Measurements from ENCODE around the gene CAMKMT. TPM values are rescaled to one million over a fixed set of nuclear protein-coding genes. Genes with fewer than 3 reads are reported as not detected.
A peak's percentile ranks its signal among the peaks of the same experiment; 100 is the strongest.

CAMKMT gene
- total RNA-seq, 1 experiment from 2014 or later: 6.6 TPM

GRCh38 chr2:44770221-44771195 is 408.8 kb downstream of the CAMKMT start:
- DNase-seq (ENCODE audit: low read depth): no peak

- no peak for DNase-seq (ENCODE audit: low read depth)
Measured at GRCh38 chr2:44771522-44771921, 409.8 kb downstream of the CAMKMT start.

GRCh38 chr2:44772131-44772530 is 410.4 kb downstream of the CAMKMT start:
- DNase-seq (ENCODE audit: low read depth): no peak

GRCh38 chr2:44772669-44773378 is 411.1 kb downstream of the CAMKMT start:
- no peak for DNase-seq (ENCODE audit: low read depth)

DNA sequence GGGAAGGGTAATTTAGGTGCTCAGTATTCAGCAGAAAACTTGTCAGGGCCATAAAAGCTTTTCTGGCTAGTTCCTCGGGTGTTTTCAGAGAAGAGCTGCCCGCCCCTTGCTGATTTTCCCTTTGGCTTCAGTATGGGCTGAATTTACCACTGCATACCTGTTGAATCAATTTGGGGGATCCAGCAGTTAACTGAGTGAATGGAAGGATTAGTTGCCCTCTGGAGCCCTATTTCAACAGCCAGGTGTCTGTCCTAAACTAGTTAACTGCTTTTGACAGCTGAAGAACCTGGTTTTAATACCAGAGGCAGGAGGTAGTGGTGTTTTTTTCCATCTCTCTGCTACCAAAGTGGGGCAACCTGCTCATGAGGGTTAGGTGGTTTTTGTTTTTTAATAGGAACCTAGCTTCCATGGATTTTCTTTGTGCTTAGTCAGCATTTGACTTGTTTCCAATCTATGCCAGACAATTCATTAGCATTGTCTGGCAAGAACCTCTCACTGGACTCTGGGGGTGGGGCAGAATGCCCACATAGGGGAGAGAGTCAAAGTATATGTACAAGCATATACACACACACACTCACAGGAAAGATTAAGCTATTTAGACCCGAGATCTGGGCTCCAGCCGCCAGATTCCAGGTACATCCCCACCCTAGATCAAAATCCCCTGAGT is 413.2 kb downstream of the CAMKMT start:
- DNase-seq (ENCODE audit: low read depth): no peak

- DNase-seq (ENCODE audit: low read depth): no peak
Measured at GRCh38 chr2:44777036-44777435, 415.3 kb downstream of the CAMKMT start.

DNA sequence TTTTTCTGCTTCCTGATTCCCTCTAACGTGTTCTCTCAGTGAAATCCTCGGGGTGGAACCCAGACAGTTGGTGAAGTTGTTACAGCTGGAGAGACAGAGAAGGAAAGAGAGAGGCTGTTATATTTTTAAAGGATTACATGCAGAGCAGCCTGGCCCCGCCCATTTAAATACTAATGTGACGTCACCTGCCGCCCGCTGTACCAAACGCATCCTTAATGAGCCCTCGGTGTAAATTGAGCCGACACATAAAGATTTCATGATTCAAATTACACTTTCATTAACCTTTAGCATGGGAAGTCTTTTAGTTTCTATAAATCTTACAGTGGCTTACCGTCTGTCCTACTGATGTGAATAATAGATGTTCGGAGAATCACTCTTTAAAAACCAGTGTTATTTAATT is 415.8 kb downstream of the CAMKMT start:
- no peak for DNase-seq (ENCODE audit: low read depth)

GRCh38 chr2:44778221-44778654 is 416.5 kb downstream of the CAMKMT start:
- no peak for DNase-seq (ENCODE audit: low read depth)

GRCh38 chr2:44778671-44779476 is 417.1 kb downstream of the CAMKMT start:
- no peak for DNase-seq (ENCODE audit: low read depth)

GRCh38 chr2:44779793-44780192 is 418.0 kb downstream of the CAMKMT start:
- no peak for DNase-seq (ENCODE audit: low read depth)

- DNase-seq (ENCODE audit: low read depth): no peak
Measured at GRCh38 chr2:44780406-44780805, 418.7 kb downstream of the CAMKMT start.

- no peak for DNase-seq (ENCODE audit: low read depth)
Measured at GRCh38 chr2:44785433-44785832, 423.7 kb downstream of the CAMKMT start.

- DNase-seq (ENCODE audit: low read depth): no peak
Measured at GRCh38 chr2:44786045-44786816, 424.5 kb downstream of the CAMKMT start.

DNA sequence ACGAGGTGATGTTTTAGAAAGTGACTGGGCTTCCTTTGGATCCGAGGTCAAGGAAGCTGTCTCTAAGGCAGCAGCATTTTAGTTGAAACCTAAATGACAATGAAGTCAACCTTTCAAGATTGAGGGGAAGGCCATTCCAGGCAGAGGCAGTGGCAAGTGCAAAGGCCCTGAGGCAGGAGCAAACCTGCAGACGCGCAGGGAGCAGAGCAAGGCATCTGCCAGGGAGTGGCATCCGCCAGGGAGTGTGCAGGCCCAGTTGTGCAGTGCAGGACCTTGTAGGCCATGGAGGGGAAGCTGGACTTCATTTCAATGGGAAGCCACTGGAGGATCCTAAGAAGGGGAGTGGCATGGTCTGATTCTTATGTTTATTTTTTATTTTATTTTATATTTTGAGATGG is 425.1 kb downstream of the CAMKMT start:
- DNase-seq (ENCODE audit: low read depth): no peak

DNA sequence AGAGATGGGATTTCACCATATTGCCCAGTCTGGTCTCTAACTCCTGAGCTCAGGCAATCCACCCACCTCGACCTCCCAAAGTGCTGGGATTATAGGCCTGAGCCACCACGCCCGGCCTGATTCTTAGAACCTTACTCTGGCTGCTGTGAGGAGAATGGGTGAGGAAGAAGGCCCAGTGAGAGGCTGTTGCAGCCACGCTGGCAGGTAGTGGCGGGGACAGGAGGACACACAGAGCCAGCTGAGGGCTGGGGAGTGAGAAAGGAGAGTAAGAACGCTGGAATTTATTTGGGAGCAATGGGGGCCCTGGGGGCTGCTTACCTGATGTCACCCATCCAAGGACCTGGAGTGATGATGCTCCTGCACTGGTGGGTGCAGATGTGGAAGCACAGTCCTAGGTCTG is 425.9 kb downstream of the CAMKMT start:
- DNase-seq (ENCODE audit: low read depth): no peak

GRCh38 chr2:44789446-44789845 is 427.7 kb downstream of the CAMKMT start:
- no peak for DNase-seq (ENCODE audit: low read depth)

GRCh38 chr2:44789971-44790721 is 428.4 kb downstream of the CAMKMT start:
- DNase-seq (ENCODE audit: low read depth): no peak

DNA sequence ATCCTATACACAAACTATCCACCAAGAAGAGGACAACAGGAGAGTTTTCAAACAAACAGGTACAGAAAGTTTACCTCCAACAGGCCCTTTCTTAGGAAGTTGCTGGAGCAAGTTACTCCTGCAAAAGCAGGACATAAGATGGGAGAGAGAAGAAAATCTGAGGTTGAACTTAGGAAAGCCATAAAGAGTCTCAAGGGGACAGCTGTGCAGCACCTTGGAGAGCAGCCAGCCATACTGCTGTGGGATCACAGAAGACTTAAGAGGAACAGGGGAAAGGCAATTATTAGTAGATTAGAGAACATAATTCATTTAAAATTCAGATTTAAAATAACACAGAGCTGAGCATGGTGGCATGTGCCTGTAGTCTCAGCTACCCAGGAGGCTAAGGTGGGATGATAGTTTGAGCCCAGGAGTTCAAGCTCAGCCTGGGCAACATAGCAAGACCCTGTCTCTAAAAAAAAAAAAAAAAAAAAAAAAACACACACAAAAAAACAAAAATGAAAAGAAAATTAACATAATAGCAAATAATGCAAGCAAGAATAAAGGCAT is 431.6 kb downstream of the CAMKMT start:
- peak; percentile 38 for DNase-seq (ENCODE audit: low read depth)

GRCh38 chr2:44796771-44797170 is 435.0 kb downstream of the CAMKMT start:
- no peak for DNase-seq (ENCODE audit: low read depth)
